Measurements from ENCODE around the gene LRRC2. TPM values are rescaled to one million over a fixed set of nuclear protein-coding genes. Genes with fewer than 3 reads are reported as not detected.

LRRC2 gene
- polyA plus RNA-seq, 3 donors, result not detected

GRCh38 chr3:46540550-46540949 is 25.6 kb downstream of the LRRC2 start:
- peaks cover 32% of the 10 kb centered on the region for H3K4me1 Mint-ChIP-seq
- WGBS (ENCODE audit: insufficient coverage), result no CpG with 5 or more reads among the region's 4 CpGs
- Histone ChIP-seq H3K36me3 (replicated peaks in 1 of 2; ENCODE audit: control insufficient read depth in 1 of 2, insufficient read depth in 2 of 2, low read length in 2 of 2) (no peaks in the 10 kb centered on the region), H2AFZ (ENCODE audit: insufficient read depth, low read depth, low read length, poor library complexity, severe bottlenecking) (no peak overlapping the region), H3K4me1 (ENCODE audit: control insufficient read depth in 1 of 2, insufficient read depth in 2 of 2, low read length in 2 of 2) (peaks cover 24 to 29% of the 10 kb centered on the region in 2 donors), H3K9me3 (replicated peaks in 1 of 2; ENCODE audit: control insufficient read depth in 1 of 2, insufficient read depth in 1 of 2, low read length in 2 of 2) (no peaks in the 10 kb centered on the region), H3K4me3 (replicated peaks in 1 of 3; ENCODE audit: low read depth in 2 of 3, low read length in 3 of 3) (no peak overlapping the region), H3K27me3 (ENCODE audit: control insufficient read depth in 2 of 2, insufficient read depth in 2 of 2, low read length in 2 of 2) (no peaks in the 10 kb centered on the region), H3K4me2 (replicated peaks; ENCODE audit: extremely low read depth, low read length, poor library complexity, severe bottlenecking) (no peak overlapping the region), H3K27ac (ENCODE audit: low read depth in 1 of 2, low read length in 2 of 2) (no peak overlapping the region), H4K20me1 (ENCODE audit: insufficient read depth, low read length) (no peaks in the 10 kb centered on the region), H3K9ac (ENCODE audit: insufficient read depth, low read length, poor library complexity, severe bottlenecking) (no peak overlapping the region), H3K79me2 (ENCODE audit: insufficient read depth, low read length) (no peaks in the 10 kb centered on the region)
- peaks cover 0 to 3% (median 2%) of the 10 kb centered on the region in 3 donors for H3K27me3 Mint-ChIP-seq (ENCODE audit: low read depth in 3 of 3)
- intact Hi-C loops (cut with micrococcal nuclease), result no loop called here
- TF ChIP-seq, protein P1, sequence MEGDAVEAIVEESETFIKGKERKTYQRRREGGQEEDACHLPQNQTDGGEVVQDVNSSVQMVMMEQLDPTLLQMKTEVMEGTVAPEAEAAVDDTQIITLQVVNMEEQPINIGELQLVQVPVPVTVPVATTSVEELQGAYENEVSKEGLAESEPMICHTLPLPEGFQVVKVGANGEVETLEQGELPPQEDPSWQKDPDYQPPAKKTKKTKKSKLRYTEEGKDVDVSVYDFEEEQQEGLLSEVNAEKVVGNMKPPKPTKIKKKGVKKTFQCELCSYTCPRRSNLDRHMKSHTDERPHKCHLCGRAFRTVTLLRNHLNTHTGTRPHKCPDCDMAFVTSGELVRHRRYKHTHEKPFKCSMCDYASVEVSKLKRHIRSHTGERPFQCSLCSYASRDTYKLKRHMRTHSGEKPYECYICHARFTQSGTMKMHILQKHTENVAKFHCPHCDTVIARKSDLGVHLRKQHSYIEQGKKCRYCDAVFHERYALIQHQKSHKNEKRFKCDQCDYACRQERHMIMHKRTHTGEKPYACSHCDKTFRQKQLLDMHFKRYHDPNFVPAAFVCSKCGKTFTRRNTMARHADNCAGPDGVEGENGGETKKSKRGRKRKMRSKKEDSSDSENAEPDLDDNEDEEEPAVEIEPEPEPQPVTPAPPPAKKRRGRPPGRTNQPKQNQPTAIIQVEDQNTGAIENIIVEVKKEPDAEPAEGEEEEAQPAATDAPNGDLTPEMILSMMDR (IDR thresholded peaks at IDR 0.05), result no peak
- no peak overlapping the region for H3K4me3 Mint-ChIP-seq
- no peaks in the 10 kb centered on the region for H3K36me3 Mint-ChIP-seq
- no peak for DNase-seq
- peak overlapping the region in 1 of 7 donors; percentile 40 for H3K27ac Mint-ChIP-seq
- H3K9me3 Mint-ChIP-seq, result peaks cover 0 to 3% (median 0%) of the 10 kb centered on the region in 7 donors

- H2AFZ ChIP-seq (ENCODE audit: insufficient read depth, low read depth, low read length, poor library complexity, severe bottlenecking), result peak overlapping the region; percentile 67
- H3K36me3 ChIP-seq (replicated peaks in 1 of 2; ENCODE audit: control insufficient read depth in 1 of 2, insufficient read depth in 2 of 2, low read length in 2 of 2), result no peaks in the 10 kb centered on the region
- no peak for DNase-seq
- H3K4me3 Mint-ChIP-seq, result peak overlapping the region; percentile 76 to 92
- no peaks in the 10 kb centered on the region for H3K79me2 ChIP-seq (ENCODE audit: insufficient read depth, low read length)
- TF ChIP-seq, protein P1 (IDR thresholded peaks at IDR 0.05), result no peak
- peaks cover 0 to under 1% (median 0%) of the 10 kb centered on the region in 7 donors for H3K9me3 Mint-ChIP-seq
- H3K27me3 Mint-ChIP-seq (ENCODE audit: low read depth in 3 of 3), result peaks cover 0 to 3% (median 3%) of the 10 kb centered on the region in 3 donors
- H3K27ac Mint-ChIP-seq, result peak overlapping the region; percentile 80 to 87 (median 87)
- H3K9me3 ChIP-seq (replicated peaks in 1 of 2; ENCODE audit: control insufficient read depth in 1 of 2, insufficient read depth in 1 of 2, low read length in 2 of 2), result no peaks in the 10 kb centered on the region
- H3K27me3 ChIP-seq (ENCODE audit: control insufficient read depth in 2 of 2, insufficient read depth in 2 of 2, low read length in 2 of 2), result no peaks in the 10 kb centered on the region
- peak overlapping the region; percentile 50 for H3K9ac ChIP-seq (ENCODE audit: insufficient read depth, low read length, poor library complexity, severe bottlenecking)
- no peaks in the 10 kb centered on the region for H4K20me1 ChIP-seq (ENCODE audit: insufficient read depth, low read length)
- peak overlapping the region in 1 of 2 donors; percentile 81 for H3K27ac ChIP-seq (ENCODE audit: low read depth in 1 of 2, low read length in 2 of 2)
- peak overlapping the region; percentile 32 to 68 (median 43) for H3K4me3 ChIP-seq (replicated peaks in 1 of 3; ENCODE audit: low read depth in 2 of 3, low read length in 3 of 3)
- peaks cover 32% of the 10 kb centered on the region for H3K4me1 Mint-ChIP-seq
- intact Hi-C loops (cut with micrococcal nuclease), result no loop called here
- peaks cover 24 to 29% of the 10 kb centered on the region in 2 donors for H3K4me1 ChIP-seq (ENCODE audit: control insufficient read depth in 1 of 2, insufficient read depth in 2 of 2, low read length in 2 of 2)
- 83% methylated on average over 5 of the region's 9 CpGs for WGBS (ENCODE audit: insufficient coverage)
- no peaks in the 10 kb centered on the region for H3K36me3 Mint-ChIP-seq
- peak overlapping the region; percentile 71 for H3K4me2 ChIP-seq (replicated peaks; ENCODE audit: extremely low read depth, low read length, poor library complexity, severe bottlenecking)
These were observed 26.6 kb downstream of the LRRC2 start for GRCh38 chr3:46539443-46540005.

All from CD14-positive monocyte (primary cell).